Mesenchymal stem cell (in vitro differentiated cells and primary cell): Measurements from ENCODE around the gene GPANK1.
A peak's percentile ranks its signal among the peaks of the same experiment; 100 is the strongest.

Experiments used
- DNase-seq: peaks from one replicate; pipeline ENCODE4 v3.0.0-alpha.2; 2013
- H2AFZ ChIP-seq: one replicate; pipeline ENCODE4 v1.6.1; 2013; ENCODE audit warnings: low read depth, mild to moderate bottlenecking, control low read depth, inconsistent platforms, low read length, moderate library complexity
- H2AK5ac ChIP-seq: 2 replicates; pipeline ENCODE4 v1.6.1; 2013; ENCODE audit warnings: low read length, moderate library complexity, mild to moderate bottlenecking, inconsistent platforms; ENCODE audit not compliant: severe bottlenecking
- H2BK120ac ChIP-seq: one replicate; pipeline ENCODE4 v1.6.1; 2013; ENCODE audit warnings: low read depth, mild to moderate bottlenecking, inconsistent platforms, low read length, moderate library complexity
- H2BK12ac ChIP-seq, 2 experiments: one replicate each; pipeline ENCODE4 v1.6.1; 2013; ENCODE audit warnings: inconsistent platforms in 2 of 2, low read length in 2 of 2, mild to moderate bottlenecking in 2 of 2, moderate library complexity in 2 of 2, control low read depth in 1 of 2
- H2BK15ac ChIP-seq: one replicate; pipeline ENCODE4 v1.6.1; 2013; ENCODE audit warnings: mild to moderate bottlenecking, low read depth, inconsistent platforms; ENCODE audit not compliant: poor library complexity, severe bottlenecking
- H2BK5ac ChIP-seq: 2 replicates; pipeline ENCODE4 v1.6.1; 2013; ENCODE audit warnings: low read depth, mild to moderate bottlenecking, low read length, control low read depth, inconsistent platforms; ENCODE audit not compliant: poor library complexity, severe bottlenecking
- H3K14ac ChIP-seq, 2 experiments: one replicate each; pipeline ENCODE4 v1.6.1; 2013; ENCODE audit warnings: inconsistent platforms in 2 of 2, low read length in 2 of 2, control low read depth in 1 of 2, mild to moderate bottlenecking in 1 of 2, moderate library complexity in 1 of 2
- H3K18ac ChIP-seq, 2 experiments: one replicate each; pipeline ENCODE4 v1.6.1; 2013; ENCODE audit warnings: inconsistent platforms in 2 of 2, low read length in 2 of 2, control low read depth in 1 of 2, low read depth in 1 of 2, mild to moderate bottlenecking in 1 of 2
- H3K23ac ChIP-seq, 2 experiments: one replicate each; pipeline ENCODE4 v1.6.1; 2013; ENCODE audit warnings: inconsistent platforms in 2 of 2, low read length in 2 of 2, mild to moderate bottlenecking in 2 of 2, moderate library complexity in 2 of 2, control low read depth in 1 of 2
- H3K27ac ChIP-seq: 2 replicates; pipeline ENCODE4 v1.5.1; 2013; ENCODE audit warnings: mild to moderate bottlenecking, moderate library complexity, low read length, control low read depth, inconsistent platforms; ENCODE audit not compliant: poor library complexity, severe bottlenecking
- H3K27me3 ChIP-seq, 2 experiments: 2 replicates each; pipeline versions ENCODE4 v1.6.1 to v1.7.0; 2013; ENCODE audit warnings: low read length in 2 of 2, mild to moderate bottlenecking in 2 of 2, moderate library complexity in 2 of 2, control low read depth in 1 of 2, inconsistent platforms in 1 of 2; ENCODE audit not compliant: control insufficient read depth in 1 of 2, insufficient read depth in 1 of 2
- H3K36me3 ChIP-seq, 2 experiments: 2 replicates each; pipeline versions ENCODE4 v1.6.1 to v1.7.0; 2013; ENCODE audit warnings: low read length in 2 of 2, control low read depth in 1 of 2, inconsistent platforms in 1 of 2, low read depth in 1 of 2, mild to moderate bottlenecking in 1 of 2; ENCODE audit not compliant: insufficient read depth in 2 of 2, control insufficient read depth in 1 of 2
- H3K4ac ChIP-seq, 2 experiments: one replicate each; pipeline ENCODE4 v1.6.1; 2013; ENCODE audit warnings: inconsistent platforms in 2 of 2, low read length in 2 of 2, mild to moderate bottlenecking in 2 of 2, moderate library complexity in 2 of 2, control low read depth in 1 of 2, low read depth in 1 of 2
- H3K4me1 ChIP-seq: 2 replicates; pipeline ENCODE4 v1.6.1; 2013; ENCODE audit warnings: low read depth, low read length, control low read depth; ENCODE audit not compliant: control insufficient read depth, insufficient read depth
- H3K4me2 ChIP-seq: 2 replicates; pipeline ENCODE4 v1.6.1; 2013; ENCODE audit warnings: low read length, mild to moderate bottlenecking, inconsistent platforms; ENCODE audit not compliant: poor library complexity, severe bottlenecking
- H3K4me3 ChIP-seq, 2 experiments: 2 replicates each; pipeline versions ENCODE4 v1.5.1 to v1.7.0; 2013; ENCODE audit warnings: low read length in 2 of 2, mild to moderate bottlenecking in 2 of 2, control low read depth in 1 of 2, low read depth in 1 of 2; ENCODE audit not compliant: insufficient read depth in 1 of 2
- H3K79me1 ChIP-seq: replicated peaks from 2 replicates; pipeline ENCODE4 v1.6.1; 2013; ENCODE audit warnings: mild to moderate bottlenecking, control low read depth, low read length, inconsistent platforms; ENCODE audit not compliant: poor library complexity, severe bottlenecking
- H3K9ac ChIP-seq: 2 replicates; pipeline ENCODE4 v1.7.0; 2013; ENCODE audit warnings: mild to moderate bottlenecking, low read length, moderate library complexity
- H3K9me3 ChIP-seq: 2 replicates; pipeline ENCODE4 v1.7.0; 2013; ENCODE audit warnings: mild to moderate bottlenecking, low read length; ENCODE audit not compliant: control insufficient read depth
- H4K8ac ChIP-seq: one replicate; pipeline ENCODE4 v1.6.1; 2013; ENCODE audit warnings: inconsistent platforms, mild to moderate bottlenecking, low read length, moderate library complexity
- H4K91ac ChIP-seq: one replicate; pipeline ENCODE4 v1.6.1; 2013; ENCODE audit warnings: mild to moderate bottlenecking, low read length, inconsistent platforms
- WGBS: methylation state at CpG from one replicate; pipeline ENCODE4 v1.1.7; 2013; ENCODE audit warnings: mixed read lengths; 5-methylcytosine and 5-hydroxymethylcytosine counted together

The GPANK1 gene

DNA sequence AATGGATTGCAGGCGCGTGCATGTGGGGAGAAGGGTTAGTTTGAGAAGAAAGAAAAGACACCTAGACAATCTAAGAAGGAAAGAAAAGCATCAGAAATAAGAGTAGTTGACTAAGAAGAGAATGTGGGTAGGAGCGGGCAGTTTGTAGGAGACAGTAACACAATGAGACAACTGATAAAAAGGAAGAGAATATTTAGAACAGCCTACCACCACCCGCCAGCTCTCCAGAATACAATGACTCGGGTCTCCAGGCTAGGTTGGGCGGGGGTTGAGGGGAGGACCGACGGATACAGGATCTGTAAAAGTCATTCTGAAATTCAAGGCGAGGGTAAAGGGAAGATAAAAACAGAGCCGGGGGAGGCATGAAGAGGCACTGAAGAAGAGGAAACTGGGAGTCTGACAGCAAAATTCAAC lies 37.6 kb upstream of the GPANK1 start:
- 6% methylated on average over 8 of the region's 10 CpGs for WGBS
- no peaks in the 10 kb centered on the region for H3K9me3 ChIP-seq

DNA sequence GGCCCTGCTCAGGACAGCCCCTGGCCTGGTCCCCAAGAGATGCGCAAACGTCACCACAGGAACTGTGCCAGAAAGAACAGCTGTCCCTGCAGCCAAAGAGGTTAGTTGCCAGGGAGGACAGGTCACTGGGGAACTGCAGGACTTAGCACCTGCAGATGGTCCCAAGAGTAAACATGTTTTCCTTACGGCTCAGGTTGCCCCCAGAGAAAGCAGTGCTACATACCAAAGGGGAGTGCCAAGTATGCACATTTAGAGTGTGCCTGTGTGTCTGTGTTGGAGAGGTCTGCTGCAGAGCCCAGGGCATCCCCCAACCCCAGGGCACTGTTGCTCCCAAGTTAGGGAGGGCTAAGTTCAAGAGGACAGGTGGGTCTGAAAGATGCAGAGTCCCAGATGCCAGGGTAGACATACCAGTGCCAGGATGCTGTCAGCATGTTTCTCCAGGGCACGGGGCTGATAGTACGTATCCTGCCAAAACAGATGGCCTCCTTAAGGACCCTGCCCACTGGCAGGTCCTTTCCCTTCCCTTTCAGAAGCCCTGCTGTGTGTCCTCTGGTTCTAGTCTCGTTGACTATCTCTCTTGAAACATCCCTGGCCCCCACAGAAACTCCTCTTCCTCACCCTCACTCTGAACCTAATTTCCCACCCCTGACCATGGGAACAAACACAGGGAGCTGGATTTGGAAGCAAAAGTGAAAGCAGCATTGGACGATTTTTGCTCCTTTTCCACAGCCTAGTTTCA lies 37.0 kb upstream of the GPANK1 start:
- Histone ChIP-seq H3K4me1 (peaks cover 15% of the 10 kb centered on the region), H2BK15ac (peak overlapping the region; percentile 76), H3K79me1 (peaks cover 18% of the 10 kb centered on the region), H4K91ac (no peak overlapping the region), H3K4ac (peak overlapping the region in 1 of 2 experiments; percentile 15), H3K4me2 (peak overlapping the region; percentile 70), H3K36me3 (peaks cover 13 to 20% of the 10 kb centered on the region in 2 experiments), H3K18ac (peak overlapping the region in 1 of 2 experiments; percentile 41), H2AFZ (no peak overlapping the region), H2BK120ac (no peak overlapping the region), H4K8ac (no peak overlapping the region), H3K4me3 (peak overlapping the region; percentile 21 to 97), H3K14ac (peak overlapping the region in 1 of 2 experiments; percentile 19), H3K27ac (no peak overlapping the region), H3K23ac (no peak overlapping the region), H2AK5ac (no peak overlapping the region), H2BK12ac (no peak overlapping the region), H3K9me3 (no peaks in the 10 kb centered on the region), H3K9ac (peak overlapping the region; percentile 98), H3K27me3 (no peaks in the 10 kb centered on the region), H2BK5ac (no peak overlapping the region)
- 49% methylated on average over 7 of the region's 7 CpGs for WGBS
- peak; percentile 66 for DNase-seq

More for the DNA sequence above, 37.6 kb upstream of the GPANK1 start:
- peak overlapping the region; percentile 17 to 94 for H3K18ac ChIP-seq
- peak overlapping the region; percentile 98 for H3K9ac ChIP-seq
- H4K8ac ChIP-seq: no peak overlapping the region
- no peak overlapping the region for H2BK15ac ChIP-seq
- peak overlapping the region; percentile 1 to 96 for H3K4ac ChIP-seq
- no peak overlapping the region for H2AK5ac ChIP-seq
- peak overlapping the region; percentile 70 for H3K4me2 ChIP-seq
- H3K27ac ChIP-seq: peak overlapping the region; percentile 88
- H3K79me1 ChIP-seq: peaks cover 18% of the 10 kb centered on the region
- no peak overlapping the region for H4K91ac ChIP-seq
- no peak for DNase-seq
- H2BK12ac ChIP-seq: no peak overlapping the region
- H3K4me3 ChIP-seq: peak overlapping the region; percentile 78 to 97
- H3K4me1 ChIP-seq: peaks cover 15% of the 10 kb centered on the region
- peak overlapping the region; percentile 62 for H2AFZ ChIP-seq
- H3K36me3 ChIP-seq: peaks cover 11 to 17% of the 10 kb centered on the region in 2 experiments
- no peaks in the 10 kb centered on the region for H3K27me3 ChIP-seq
- no peak overlapping the region for H3K23ac ChIP-seq
- H2BK120ac ChIP-seq: no peak overlapping the region
- peak overlapping the region in 1 of 2 experiments; percentile 71 for H3K14ac ChIP-seq
- no peak overlapping the region for H2BK5ac ChIP-seq

DNA sequence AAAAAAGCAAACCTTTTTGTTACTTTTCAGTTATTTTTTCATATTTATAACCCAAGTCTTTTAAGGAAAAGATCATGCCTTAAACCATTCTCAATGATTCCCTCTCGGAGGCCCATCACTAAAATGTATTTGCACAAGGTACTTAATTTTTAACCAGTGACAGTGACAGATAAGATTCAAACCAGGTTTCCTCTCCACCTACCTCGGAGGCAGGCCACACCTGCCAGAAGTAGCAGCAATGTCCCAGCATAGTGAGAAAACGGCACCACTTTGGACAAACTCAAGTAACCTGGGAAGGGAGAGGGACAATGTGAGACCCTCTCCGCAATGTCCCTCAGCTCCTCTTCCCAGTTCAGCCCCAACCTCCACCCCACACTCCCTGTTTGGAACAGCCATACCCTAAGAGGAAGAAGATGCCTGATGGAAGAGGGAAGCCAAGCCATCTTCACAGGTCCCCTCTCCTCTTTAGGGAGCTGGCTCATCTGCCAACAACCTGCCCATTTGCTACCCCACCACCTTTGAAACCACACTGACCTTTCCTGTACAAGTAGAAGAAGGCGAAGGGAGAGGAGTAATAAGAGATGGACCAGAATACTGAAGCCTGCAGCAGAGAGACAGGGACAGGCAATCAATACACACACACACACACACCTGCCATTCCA lies 36.1 kb upstream of the GPANK1 start:
- H4K8ac ChIP-seq: peak overlapping the region; percentile 35
- DNase-seq: no peak
- H3K4me1 ChIP-seq: peaks cover 15% of the 10 kb centered on the region
- H3K14ac ChIP-seq: peak overlapping the region in 1 of 2 experiments; percentile 70
- no peak overlapping the region for H2BK12ac ChIP-seq
- H3K27me3 ChIP-seq: no peaks in the 10 kb centered on the region
- peaks cover 18% of the 10 kb centered on the region for H3K79me1 ChIP-seq
- peak overlapping the region; percentile 98 for H3K9ac ChIP-seq
- H3K18ac ChIP-seq: no peak overlapping the region
- no peak overlapping the region for H2AFZ ChIP-seq
- no peak overlapping the region for H2BK120ac ChIP-seq
- no peak overlapping the region for H2BK5ac ChIP-seq
- H2BK15ac ChIP-seq: no peak overlapping the region
- 96% methylated on average over 4 of the region's 5 CpGs for WGBS
- no peak overlapping the region for H2AK5ac ChIP-seq
- no peak overlapping the region for H3K4ac ChIP-seq
- H3K27ac ChIP-seq: no peak overlapping the region
- no peak overlapping the region for H3K4me2 ChIP-seq
- no peaks in the 10 kb centered on the region for H3K9me3 ChIP-seq
- H4K91ac ChIP-seq: no peak overlapping the region
- H3K4me3 ChIP-seq: peak overlapping the region in 1 of 2 experiments; percentile 97
- no peak overlapping the region for H3K23ac ChIP-seq
- peaks cover 15 to 28% of the 10 kb centered on the region in 2 experiments for H3K36me3 ChIP-seq

DNA sequence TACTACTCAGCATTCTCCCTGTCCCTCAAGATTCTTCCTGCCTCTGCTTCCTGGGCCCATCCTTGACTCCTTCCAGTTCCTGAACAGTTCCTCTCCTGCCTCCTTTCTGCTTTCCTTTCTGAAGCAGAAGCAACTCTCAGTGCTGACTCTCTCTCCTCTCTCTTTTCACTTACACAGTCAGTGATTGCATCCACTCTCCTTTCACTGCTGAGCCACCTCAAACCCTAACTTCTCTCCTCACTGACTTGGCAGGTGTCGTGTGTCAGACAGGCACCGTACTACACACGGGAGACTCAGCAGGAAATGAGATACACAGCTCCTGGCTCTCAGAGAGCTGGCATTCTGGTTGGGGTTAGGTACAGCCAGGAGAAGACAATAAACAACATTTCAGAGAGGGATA lies 32.8 kb upstream of the GPANK1 start:
- WGBS: 56% methylated on average over 3 of the region's 3 CpGs
- H2AFZ ChIP-seq: no peak overlapping the region
- H4K91ac ChIP-seq: no peak overlapping the region
- no peak overlapping the region for H2BK5ac ChIP-seq
- no peak for DNase-seq
- H3K36me3 ChIP-seq: peaks cover 43 to 56% of the 10 kb centered on the region in 2 experiments
- H3K4me1 ChIP-seq: peaks cover 10% of the 10 kb centered on the region
- H3K79me1 ChIP-seq: peaks cover 20% of the 10 kb centered on the region
- H3K9me3 ChIP-seq: no peaks in the 10 kb centered on the region
- H2BK15ac ChIP-seq: no peak overlapping the region
- H3K9ac ChIP-seq: peak overlapping the region; percentile 53
- H3K23ac ChIP-seq: no peak overlapping the region
- H3K4me2 ChIP-seq: no peak overlapping the region
- H2BK120ac ChIP-seq: no peak overlapping the region
- H3K27ac ChIP-seq: no peak overlapping the region
- no peak overlapping the region for H3K4ac ChIP-seq
- H2BK12ac ChIP-seq: no peak overlapping the region
- H4K8ac ChIP-seq: no peak overlapping the region
- no peak overlapping the region for H3K4me3 ChIP-seq
- no peak overlapping the region for H2AK5ac ChIP-seq
- H3K14ac ChIP-seq: no peak overlapping the region
- no peaks in the 10 kb centered on the region for H3K27me3 ChIP-seq
- H3K18ac ChIP-seq: no peak overlapping the region
